Erythroblast (primary cell): ENCODE measurements around the gene HESX1.

ENCODE experiments used
- GATA1 ChIP-seq: IDR thresholded peaks from 2 replicates; pipeline ENCODE4 v1.6.1; 2011; ENCODE audit warnings: low read depth, mild to moderate bottlenecking, control low read depth, low read length, moderate library complexity
- POLR2A ChIP-seq: IDR thresholded peaks from 2 replicates; pipeline ENCODE4 v1.6.1; 2011; ENCODE audit warnings: mild to moderate bottlenecking, low read length

- TF ChIP-seq POLR2A (no peak), GATA1 (no peak)
These were observed at the start of gene HESX1 for GRCh38 chr3:57199895-57200297.
